NCI-H460 (cell line): Measurements from ENCODE around the gene ODF2L. TPM values are rescaled to one million over a fixed set of nuclear protein-coding genes. Genes with fewer than 3 reads are reported as not detected.
"Not testable (repeated sequence)": the region's sequence is repeated elsewhere in the genome, so short reads cannot be mapped to it uniquely, and the experiment has no call there.

ENCODE experiments used
- DNase-seq: peaks from one replicate; pipeline ENCODE4 v3.0.0-alpha.2; 2016; ENCODE audit warnings: low read depth; ENCODE audit errors: extremely low read depth
- total RNA-seq: library from RNA; depleted of rRNA; stranded (reverse); fragments of >200 nt; shearing (Covaris generic); gene quantifications from 2 replicates; pipeline ENCODE4 v1.2.3, GENCODE V29; 2014

The ODF2L gene
- total RNA-seq, 1 experiment from 2014 or later: 4.1 TPM

- no peak for DNase-seq
Measured at GRCh38 chr1:86388777-86389176, 7.3 kb downstream of the ODF2L start.

- no peak for DNase-seq
Measured at GRCh38 chr1:86387916-86388627, 8.1 kb downstream of the ODF2L start.

- DNase-seq: no peak
Measured at GRCh38 chr1:86382878-86383277, 13.2 kb downstream of the ODF2L start.

- no peak for DNase-seq
Measured at GRCh38 chr1:86381223-86381622, 14.9 kb downstream of the ODF2L start.

GRCh38 chr1:86380257-86380861, 15.8 kb downstream of the ODF2L start:
- DNase-seq: peak; percentile 44

GRCh38 chr1:86378813-86379212, 17.3 kb downstream of the ODF2L start:
- no peak for DNase-seq

GRCh38 chr1:86377341-86377740, 18.8 kb downstream of the ODF2L start:
- DNase-seq: no peak

GRCh38 chr1:86375688-86376087, 20.4 kb downstream of the ODF2L start:
- DNase-seq: no peak

GRCh38 chr1:86370601-86371022, 25.5 kb downstream of the ODF2L start:
- DNase-seq: no peak

- no peak for DNase-seq
Measured at GRCh38 chr1:86365896-86366295, 30.2 kb downstream of the ODF2L start.

GRCh38 chr1:86362807-86363206, 33.3 kb downstream of the ODF2L start:
- no peak for DNase-seq

GRCh38 chr1:86357796-86358195, 38.3 kb downstream of the ODF2L start:
- no peak for DNase-seq

GRCh38 chr1:86356247-86356646, 39.9 kb downstream of the ODF2L start:
- no peak for DNase-seq

- DNase-seq: no peak
Measured at GRCh38 chr1:86352086-86352485, 44.0 kb downstream of the ODF2L start.

- not testable (repeated sequence) for DNase-seq
Measured at GRCh38 chr1:86350230-86350629, 45.9 kb downstream of the ODF2L start.

- no peak for DNase-seq
Measured at GRCh38 chr1:86346388-86346787, 49.7 kb downstream of the ODF2L start.

GRCh38 chr1:86345042-86345441, 51.1 kb downstream of the ODF2L start:
- DNase-seq: no peak

GRCh38 chr1:86339906-86340305, 56.2 kb downstream of the ODF2L start:
- DNase-seq: no peak

GRCh38 chr1:86339014-86339812, 56.9 kb downstream of the ODF2L start:
- DNase-seq: no peak

GRCh38 chr1:86335916-86336315, 60.2 kb downstream of the ODF2L start:
- no peak for DNase-seq

- DNase-seq: no peak
Measured at GRCh38 chr1:86325264-86325663, 70.9 kb downstream of the ODF2L start.
